Cardiac fibroblast (primary cell): Measurements from ENCODE around the gene RAD9A.

Experiments
- DNase-seq, 2 donors: peaks; one replicate each; pipeline versions ENCODE4 v3.0.0 to v3.0.0-alpha.2; 2010; ENCODE audit warnings: low read depth in 2 of 2
- H3K4me3 ChIP-seq, 2 donors: replicated peaks in 1 of 2; 1 replicate in 1 of 2; 2 replicates in 1 of 2; pipeline ENCODE4 v1.5.1; 2011; ENCODE audit warnings: low read depth in 2 of 2, low read length in 2 of 2, mild to moderate bottlenecking in 2 of 2, moderate library complexity in 1 of 2
- TF ChIP-seq, protein P1 (sequence below): IDR thresholded peaks from one replicate; pipeline ENCODE4 v1.5.1; 2011; ENCODE audit warnings: low read depth, mild to moderate bottlenecking, low read length, inconsistent platforms

The RAD9A gene

DNA sequence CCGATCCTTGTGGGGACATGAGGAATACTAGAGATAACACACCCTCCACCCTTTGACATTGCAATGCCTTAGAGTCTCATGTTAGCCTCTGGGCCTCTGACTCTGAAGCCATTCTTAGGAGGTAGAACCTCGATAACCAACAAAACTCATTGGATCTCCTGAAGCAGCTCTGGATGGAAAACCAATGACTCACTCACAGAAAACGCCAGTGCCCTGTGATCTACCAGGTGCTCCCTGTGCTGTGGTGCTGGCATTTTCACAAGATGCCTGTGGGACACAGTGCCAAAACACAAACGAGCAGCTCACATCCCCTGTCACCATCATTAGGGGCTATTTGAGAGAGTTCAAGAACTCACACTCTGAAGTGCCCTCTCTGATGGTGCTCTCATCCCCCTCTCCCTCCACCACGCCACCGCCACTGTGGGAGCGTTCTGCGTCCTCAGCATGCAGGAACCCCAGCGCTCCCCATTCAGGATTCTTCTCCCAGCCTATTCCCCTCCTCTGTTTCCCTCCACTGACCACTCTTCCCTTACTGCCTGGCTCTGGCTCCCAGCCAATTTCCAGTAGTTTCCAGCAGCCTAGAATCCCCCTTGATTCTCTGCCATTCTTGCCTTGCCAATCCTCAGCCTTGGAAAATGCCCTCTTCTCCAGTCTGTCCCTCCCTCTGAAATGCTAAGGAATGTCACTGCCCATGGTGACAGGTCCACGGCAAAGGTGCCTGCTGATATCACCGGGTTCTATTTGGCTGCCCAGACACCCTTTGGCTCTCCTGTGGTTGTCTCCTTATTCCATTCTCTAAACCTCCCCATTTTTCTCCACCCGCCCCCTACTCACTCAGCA is 33.7 kb upstream of the RAD9A start:
- TF ChIP-seq, protein P1, sequence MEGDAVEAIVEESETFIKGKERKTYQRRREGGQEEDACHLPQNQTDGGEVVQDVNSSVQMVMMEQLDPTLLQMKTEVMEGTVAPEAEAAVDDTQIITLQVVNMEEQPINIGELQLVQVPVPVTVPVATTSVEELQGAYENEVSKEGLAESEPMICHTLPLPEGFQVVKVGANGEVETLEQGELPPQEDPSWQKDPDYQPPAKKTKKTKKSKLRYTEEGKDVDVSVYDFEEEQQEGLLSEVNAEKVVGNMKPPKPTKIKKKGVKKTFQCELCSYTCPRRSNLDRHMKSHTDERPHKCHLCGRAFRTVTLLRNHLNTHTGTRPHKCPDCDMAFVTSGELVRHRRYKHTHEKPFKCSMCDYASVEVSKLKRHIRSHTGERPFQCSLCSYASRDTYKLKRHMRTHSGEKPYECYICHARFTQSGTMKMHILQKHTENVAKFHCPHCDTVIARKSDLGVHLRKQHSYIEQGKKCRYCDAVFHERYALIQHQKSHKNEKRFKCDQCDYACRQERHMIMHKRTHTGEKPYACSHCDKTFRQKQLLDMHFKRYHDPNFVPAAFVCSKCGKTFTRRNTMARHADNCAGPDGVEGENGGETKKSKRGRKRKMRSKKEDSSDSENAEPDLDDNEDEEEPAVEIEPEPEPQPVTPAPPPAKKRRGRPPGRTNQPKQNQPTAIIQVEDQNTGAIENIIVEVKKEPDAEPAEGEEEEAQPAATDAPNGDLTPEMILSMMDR, result no peak
- no peak overlapping the region for H3K4me3 ChIP-seq
- DNase-seq, result peak; percentile 54 to 61

DNA sequence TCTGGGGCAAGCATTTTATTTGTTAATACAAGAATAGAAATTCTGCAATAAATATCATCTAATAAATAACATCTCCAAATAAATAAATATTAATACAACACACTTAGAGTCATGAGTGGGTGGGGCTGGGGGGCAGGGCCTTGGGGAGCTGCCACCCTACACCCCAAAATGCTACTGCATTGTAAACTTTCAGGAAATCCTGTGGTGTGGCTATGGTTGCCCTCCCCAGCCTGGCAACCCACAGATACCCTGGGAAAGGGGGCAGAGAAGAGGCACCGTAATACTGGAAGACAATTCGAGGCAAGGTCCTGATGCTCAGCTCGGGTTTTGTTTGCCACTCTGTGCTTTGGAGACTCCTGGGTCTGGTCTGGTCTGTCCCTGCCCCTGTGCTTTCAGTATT is 27.6 kb upstream of the RAD9A start:
- DNase-seq, result no peak
- no peak overlapping the region for H3K4me3 ChIP-seq
- TF ChIP-seq, protein P1, result no peak

DNA sequence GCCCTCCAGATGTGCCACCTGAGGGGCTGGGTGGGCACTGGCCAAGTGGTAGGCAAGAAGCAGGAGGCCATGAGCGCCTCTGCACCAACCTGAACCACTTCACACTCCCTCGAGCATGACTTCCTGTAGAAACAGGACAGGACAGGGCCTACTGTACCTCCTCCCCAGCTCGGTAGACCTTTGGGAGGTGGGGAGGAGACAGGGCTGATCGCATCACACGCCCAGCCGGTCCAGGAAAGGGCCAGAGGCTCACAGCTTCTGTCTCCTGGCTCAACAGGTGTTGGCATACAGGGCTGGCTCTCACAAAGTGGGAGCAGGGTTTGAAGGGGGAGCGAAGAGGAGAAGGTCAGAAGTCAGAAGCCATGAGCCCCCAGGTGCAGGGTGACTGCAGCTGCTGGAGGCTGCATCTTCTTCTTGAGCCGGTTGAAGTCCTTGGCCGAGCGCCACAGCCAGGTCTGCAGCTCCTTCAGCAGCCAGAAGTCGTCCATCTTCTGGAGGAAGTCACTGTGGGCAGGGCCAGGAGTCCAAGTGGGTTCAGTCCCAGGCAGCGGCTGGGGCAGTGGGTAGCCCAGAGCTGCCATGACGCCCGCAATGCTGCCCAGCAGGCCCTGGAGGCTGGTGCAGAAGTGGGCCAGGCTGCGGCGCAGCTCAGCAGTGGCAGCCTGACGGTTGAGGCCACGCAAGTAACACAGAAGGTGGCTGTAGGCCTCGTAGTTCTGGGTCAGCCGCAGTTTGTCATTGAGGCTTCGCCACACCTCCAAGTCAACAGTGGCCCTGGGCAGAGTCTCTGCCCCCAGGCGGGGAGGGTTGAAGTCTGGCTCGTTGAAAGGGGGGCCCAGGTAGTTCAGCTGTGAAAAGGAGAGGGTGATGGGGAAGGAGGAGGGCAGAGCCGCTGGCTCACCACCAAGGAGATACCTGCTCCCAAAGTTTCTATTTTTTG is 26.7 kb upstream of the RAD9A start:
- TF ChIP-seq, protein P1, result no peak
- DNase-seq, result no peak
- no peak overlapping the region for H3K4me3 ChIP-seq

DNA sequence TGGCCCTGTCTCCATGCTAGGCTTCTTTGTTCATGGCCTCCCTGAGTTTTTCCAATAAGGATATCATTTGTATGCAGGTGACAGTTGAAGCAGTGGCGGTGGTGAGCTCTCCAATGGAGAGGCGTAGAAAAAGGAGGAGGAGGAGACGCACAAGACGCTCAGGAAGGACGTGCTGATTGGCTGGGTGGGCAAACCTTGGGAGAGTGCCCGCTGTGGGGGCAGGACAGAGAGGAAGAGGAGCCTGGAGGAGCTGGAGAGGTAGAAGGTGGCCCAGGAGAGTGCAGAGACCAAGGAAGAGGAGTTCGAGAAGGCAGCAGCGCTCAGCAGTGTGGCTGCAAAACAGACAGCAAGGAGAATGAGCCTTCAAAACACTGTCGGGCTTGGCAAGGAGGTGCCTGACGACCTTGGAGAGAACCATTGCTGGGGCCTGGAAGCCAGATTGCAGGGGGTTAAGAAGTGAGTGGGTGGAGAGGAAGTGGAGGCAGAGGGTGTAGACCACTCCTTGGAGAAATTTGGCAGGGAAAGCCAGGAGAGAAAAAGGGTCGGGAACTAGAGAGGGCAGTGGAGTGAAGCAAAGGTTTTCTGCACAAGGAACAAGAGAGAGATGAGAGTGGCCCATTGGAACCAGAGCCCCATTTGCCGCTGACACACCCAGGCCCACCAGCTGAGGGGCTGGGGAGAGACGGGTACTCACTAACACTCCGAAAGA is 25.9 kb upstream of the RAD9A start:
- no peak overlapping the region for H3K4me3 ChIP-seq
- TF ChIP-seq, protein P1, result no peak
- peak in 1 of 2 donors; percentile 51 for DNase-seq

DNA sequence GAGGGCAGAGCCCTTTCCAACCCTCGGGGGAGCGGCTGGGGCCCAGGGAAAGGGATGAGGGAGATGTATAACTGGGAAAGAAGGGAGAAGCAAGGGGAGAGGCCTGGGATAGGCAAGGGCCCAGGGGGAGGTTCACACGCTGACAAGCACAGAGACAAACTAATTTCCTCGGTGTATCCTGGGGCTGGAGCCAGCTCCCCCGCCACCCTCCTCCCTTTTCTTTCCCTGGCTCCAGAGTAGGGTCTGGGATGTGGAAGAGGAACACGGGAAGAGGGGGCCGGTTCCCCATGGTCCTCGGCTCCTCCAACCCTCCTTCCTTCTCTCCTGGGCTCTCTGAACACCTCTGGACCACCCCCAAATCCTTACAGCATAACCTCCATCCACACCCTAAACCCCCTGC is 25.2 kb upstream of the RAD9A start:
- no peak overlapping the region for H3K4me3 ChIP-seq
- TF ChIP-seq, protein P1, result no peak
- peak in 1 of 2 donors; percentile 78 for DNase-seq

DNA sequence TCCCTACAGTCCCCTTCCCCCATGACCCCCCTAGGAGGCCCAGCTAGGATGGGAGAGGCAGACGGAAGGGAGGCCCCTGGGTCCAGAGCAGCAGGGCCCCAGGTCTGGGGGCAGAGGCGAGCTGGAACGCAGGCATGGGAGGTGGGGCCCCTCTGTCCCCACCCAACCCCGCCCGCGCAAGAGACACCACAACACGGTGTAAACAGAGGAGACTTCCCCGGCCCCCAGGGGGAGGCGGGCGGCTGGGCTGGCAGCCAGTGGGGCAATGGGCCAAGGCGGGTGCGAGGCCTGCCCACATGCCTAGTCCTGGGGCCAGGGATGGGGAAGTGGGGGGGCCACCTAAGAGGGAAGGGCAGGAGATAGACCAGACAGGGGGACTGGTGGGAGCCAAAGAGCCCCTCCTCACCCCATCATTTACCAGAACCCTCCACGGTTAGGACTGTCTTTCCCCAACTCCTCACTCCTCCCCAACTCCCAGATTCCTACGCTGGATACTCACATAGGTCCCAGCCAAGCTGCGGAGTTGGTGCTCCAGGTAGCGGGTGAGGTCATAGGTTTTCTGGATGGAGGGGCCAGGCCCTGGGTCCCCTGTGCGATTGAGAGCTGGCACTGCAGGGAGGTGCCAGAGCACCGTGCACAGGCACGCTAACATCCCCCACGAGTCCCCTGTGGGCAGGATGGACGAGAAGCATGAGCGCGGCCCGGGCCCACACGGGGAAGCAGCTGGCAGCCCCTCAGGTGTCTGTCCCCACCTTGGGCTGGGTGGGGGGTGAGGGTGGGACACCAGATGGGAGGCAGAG is 24.6 kb upstream of the RAD9A start:
- DNase-seq, result peak in 1 of 2 donors; percentile 79
- TF ChIP-seq, protein P1, result no peak
- no peak overlapping the region for H3K4me3 ChIP-seq
